Left lung (tissue), 10 donors: ENCODE results near the gene GIMAP8. TPM values are rescaled to one million over a fixed set of nuclear protein-coding genes. Genes with fewer than 3 reads are reported as not detected.
"Not testable (repeated sequence)": the region's sequence is repeated elsewhere in the genome, so short reads cannot be mapped to it uniquely, and the experiment has no call there.

Experiments
- ATAC-seq: fragments of 200-7000 bp; cut with Tn5 transposase; one replicate; pipeline ENCODE4 v1.9.1; 2020; ENCODE audit warnings: moderate library complexity
- DNase-seq, 4 donors: peaks; one replicate each; pipeline ENCODE4 v3.0.0-alpha.2; 2013 to 2020
- H3K27ac ChIP-seq, 2 donors: fragments of 200-600 bp; sonication (generic) in 1 of 2; one replicate each; pipeline versions ENCODE4 v1.5.0 to v1.8.0; 2020 to 2021
- H3K27me3 ChIP-seq, 2 donors: fragments of 200-600 bp; sonication (generic) in 1 of 2; one replicate each; pipeline versions ENCODE4 v1.5.0 to v1.8.0; 2020 to 2021
- H3K36me3 ChIP-seq, 2 donors: fragments of 200-600 bp; sonication (generic) in 1 of 2; one replicate each; pipeline versions ENCODE4 v1.5.0 to v1.8.0; 2020 to 2021
- H3K4me1 ChIP-seq, 2 donors: fragments of 200-600 bp; one replicate each; pipeline ENCODE4 v1.8.0; 2021
- H3K4me3 ChIP-seq, 2 donors: fragments of 200-600 bp; sonication (generic) in 1 of 2; one replicate each; pipeline versions ENCODE4 v1.5.0 to v1.8.0; 2020 to 2021; ENCODE audit warnings: mild to moderate bottlenecking in 1 of 2
- H3K9me3 ChIP-seq, 2 donors: fragments of 200-600 bp; sonication (generic) in 1 of 2; one replicate each; pipeline versions ENCODE4 v1.5.0 to v1.8.0; 2020 to 2021
- CTCF ChIP-seq, 2 donors: fragments of 200-600 bp; sonication (generic) in 1 of 2; IDR thresholded peaks; one replicate each; pipeline versions ENCODE4 v1.5.0 to v1.8.0; 2021; ENCODE audit warnings: antibody characterized with exemption in 2 of 2
- intact Hi-C, 2 donors: fragments of 100-400 bp; cut with DNase I; formaldehyde crosslinking; loops; one replicate each; pipeline versions ENCODE4 v1.11.2 to v1.14.2; 2022
- polyA plus RNA-seq, 6 donors: library from polyadenylated mRNA; unstranded; fragments of 120-200 nt; gene quantifications; one replicate each; pipeline ENCODE4 v1.2.1, GENCODE V29; 2013; ENCODE audit not compliant: insufficient read length in 6 of 6
- total RNA-seq, 2 donors: library from RNA; stranded (reverse); fragmentation: NEBNext Ultra II Directional; extraction: Animal tissue kit (Norgen Biotek cat#: 25700); gene quantifications; one replicate each; pipeline ENCODE4 v1.2.1, GENCODE V29; 2021
- donor health status: DM: no; HTN: yes; CAD: no.
- donor health status: DM: no; HTN: no; CAD: no.

Gene GIMAP8
- total and polyA plus RNA-seq, 8 donors, result 17.1 to 37.3 (median 24.6) TPM

- DNase-seq (no peak), ATAC-seq (no peak)
- Histone ChIP-seq H3K4me1 (peaks cover 6 to 45% of the 10 kb centered on the region in 2 donors), H3K9me3 (peaks cover 0 to 7% of the 10 kb centered on the region in 2 donors), H3K27ac (peak overlapping the region in 1 of 2 donors; percentile 95), H3K27me3 (no peaks in the 10 kb centered on the region), H3K4me3 (peak overlapping the region in 1 of 2 donors; percentile 52), H3K36me3 (peaks cover 0 to 3% of the 10 kb centered on the region in 2 donors)
- intact Hi-C loops, result no loop called here
- no peak for TF ChIP-seq CTCF (IDR thresholded peaks at IDR 0.05)
These were observed 3.5 kb downstream of the GIMAP8 start for GRCh38 chr7:150453892-150454291.

- peaks cover 0 to 26% of the 10 kb centered on the region in 2 donors for H3K9me3 ChIP-seq
- intact Hi-C loops, result not testable (repeated sequence)
These were observed 6.6 kb downstream of the GIMAP8 start for GRCh38 chr7:150457064-150457463.

GRCh38 chr7:150458235-150458634 is 7.8 kb downstream of the GIMAP8 start:
- intact Hi-C loops, result no loop called here
- H3K4me1 ChIP-seq, result peaks cover 0 to 17% of the 10 kb centered on the region in 2 donors

More at GRCh38 chr7:150457064-150457463, 6.6 kb downstream of the GIMAP8 start:
- not testable (repeated sequence) for DNase-seq, H3K27me3 ChIP-seq, H3K27ac ChIP-seq, ATAC-seq, H3K36me3 ChIP-seq, H3K4me3 ChIP-seq
- peaks cover 0 to 24% of the 10 kb centered on the region in 2 donors for H3K4me1 ChIP-seq

GRCh38 chr7:150458756-150459155 is 8.3 kb downstream of the GIMAP8 start:
- ATAC-seq, result no peak
- no peak overlapping the region for H3K4me3 ChIP-seq
- no peak for DNase-seq
- no peaks in the 10 kb centered on the region for H3K27me3 ChIP-seq
- no peak for TF ChIP-seq CTCF (IDR thresholded peaks at IDR 0.05)
- peaks cover 0 to 43% of the 10 kb centered on the region in 2 donors for H3K9me3 ChIP-seq
- H3K36me3 ChIP-seq, result peaks cover 0 to 3% of the 10 kb centered on the region in 2 donors
- intact Hi-C loops, result no loop called here
- peaks cover 0 to 13% of the 10 kb centered on the region in 2 donors for H3K4me1 ChIP-seq
- H3K27ac ChIP-seq, result no peak overlapping the region

More at GRCh38 chr7:150458235-150458634, 7.8 kb downstream of the GIMAP8 start:
- no peak for ATAC-seq
- H3K27ac ChIP-seq, result no peak overlapping the region
- DNase-seq, result no peak
- H3K36me3 ChIP-seq, result peaks cover 0 to 3% of the 10 kb centered on the region in 2 donors
- peaks cover 0 to 38% of the 10 kb centered on the region in 2 donors for H3K9me3 ChIP-seq
- no peak for TF ChIP-seq CTCF (IDR thresholded peaks at IDR 0.05)
- H3K4me3 ChIP-seq, result no peak overlapping the region
- no peaks in the 10 kb centered on the region for H3K27me3 ChIP-seq

- intact Hi-C loops, result no loop called here
- ATAC-seq, result no peak
- Histone ChIP-seq H3K4me1 (peaks cover 0 to 28% of the 10 kb centered on the region in 2 donors), H3K9me3 (peaks cover 0 to 40% of the 10 kb centered on the region in 2 donors), H3K27ac (no peak overlapping the region), H3K4me3 (no peak overlapping the region), H3K36me3 (peaks cover 0 to 4% of the 10 kb centered on the region in 2 donors), H3K27me3 (no peaks in the 10 kb centered on the region)
- TF ChIP-seq CTCF (IDR thresholded peaks at IDR 0.05), result no peak
- no peak for DNase-seq
These were observed 11.1 kb downstream of the GIMAP8 start for GRCh38 chr7:150461520-150461919.

GRCh38 chr7:150462413-150462812 is 12.0 kb downstream of the GIMAP8 start:
- no peaks in the 10 kb centered on the region for H3K27me3 ChIP-seq
- H3K27ac ChIP-seq, result no peak overlapping the region
- intact Hi-C loops, result no loop called here
- no peak for DNase-seq
- peaks cover 0 to 35% of the 10 kb centered on the region in 2 donors for H3K4me1 ChIP-seq
- H3K36me3 ChIP-seq, result peaks cover 0 to 12% of the 10 kb centered on the region in 2 donors
- ATAC-seq, result no peak
- peaks cover 0 to 40% of the 10 kb centered on the region in 2 donors for H3K9me3 ChIP-seq
- no peak for TF ChIP-seq CTCF (IDR thresholded peaks at IDR 0.05)
- H3K4me3 ChIP-seq, result no peak overlapping the region
